ENCODE results near the gene JUND.
A peak's percentile ranks its signal among the peaks of the same experiment; 100 is the strongest.

GRCh38 chr19:18282788-18283141 is 1.3 kb upstream of the JUND start:
- no peak for TF ChIP-seq CTCF (conservative IDR thresholded peaks at IDR 0.05; ENCODE audit: low read depth, low read length)
- no peak for TF ChIP-seq CEBPB (IDR thresholded peaks at IDR 0.05; ENCODE audit: low read depth, low read length)
- TF ChIP-seq POLR2A (IDR thresholded peaks at IDR 0.05; ENCODE audit: low read depth, low read length) = no peak
- no peak for TF ChIP-seq RCOR1 (IDR thresholded peaks at IDR 0.05; ENCODE audit: insufficient replicate concordance, low read length)
- TF ChIP-seq MAFK (IDR thresholded peaks at IDR 0.05; ENCODE audit: low read depth, low read length) = no peak
- no peak for TF ChIP-seq USF2 (IDR thresholded peaks at IDR 0.05; ENCODE audit: low read depth, low read length)
- no peak for TF ChIP-seq RAD21 (IDR thresholded peaks at IDR 0.05; ENCODE audit: low read length)
- TF ChIP-seq RFX5 (IDR thresholded peaks at IDR 0.05; ENCODE audit: low read depth, low read length) = no peak
- TF ChIP-seq FOS (IDR thresholded peaks at IDR 0.05; ENCODE audit: low read depth, low read length) = no peak
- no peak for TF ChIP-seq MAZ (IDR thresholded peaks at IDR 0.05; ENCODE audit: borderline replicate concordance, low read depth, low read length)
- TF ChIP-seq SMC3 (IDR thresholded peaks at IDR 0.05; ENCODE audit: low read depth, low read length) = no peak
- TF ChIP-seq BHLHE40 (IDR thresholded peaks at IDR 0.05; ENCODE audit: low read depth, low read length) = peak; percentile 14; the same call in 1 of the 2 replicates
- TF ChIP-seq MXI1 (IDR thresholded peaks at IDR 0.05; ENCODE audit: borderline replicate concordance, low read depth, low read length) = no peak
- TF ChIP-seq ELK1 (IDR thresholded peaks at IDR 0.05; ENCODE audit: borderline replicate concordance, low read depth, low read length) = no peak
